ENCODE data around the gene PLSCR4. TPM values are rescaled to one million over a fixed set of nuclear protein-coding genes. Genes with fewer than 3 reads are reported as not detected.

The PLSCR4 gene
- polyA plus RNA-seq, 1 of the 3 experiments (the other 2 are of a cell fraction), result 0.05 TPM

DNA sequence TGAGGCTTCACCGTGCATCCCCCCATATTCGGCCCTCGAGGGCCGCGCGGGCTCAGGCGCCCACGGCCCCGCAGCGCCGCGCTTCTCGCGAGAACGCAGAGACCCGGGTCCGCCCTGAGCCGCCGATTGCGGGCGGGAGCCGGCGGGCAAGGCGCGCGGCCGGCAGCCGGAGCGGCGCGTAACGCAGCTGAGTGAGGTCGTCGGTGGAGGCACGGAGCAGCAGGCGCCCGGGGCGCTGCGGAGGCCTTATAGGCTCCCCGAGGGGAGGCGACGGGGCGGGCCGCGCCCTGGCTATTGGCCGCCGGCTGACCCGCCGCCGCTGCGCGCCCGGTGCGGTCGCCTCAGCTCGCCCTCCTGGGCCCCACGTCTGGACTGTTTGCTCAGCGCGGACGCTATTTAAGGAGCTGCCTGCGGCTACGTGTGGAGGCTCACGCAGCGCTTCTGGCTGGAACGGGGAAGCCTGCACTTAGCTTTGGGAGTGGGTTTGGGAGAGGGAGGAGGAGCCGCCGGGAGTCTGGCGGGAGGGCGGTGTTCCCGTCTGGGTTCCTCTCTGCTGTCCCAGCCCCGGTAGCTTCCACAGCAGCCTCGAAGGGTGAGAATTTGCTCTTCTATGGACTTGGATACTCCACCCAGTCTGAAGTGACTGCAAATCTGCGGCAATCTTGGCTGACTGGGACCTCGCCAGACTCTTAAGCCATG lies 89.8 kb downstream of the PLSCR4 start, which contains the start of gene PLOD2:
Gene PLOD2, minus strand, starts transcription at position 221 of the 699 bp plus-strand sequence. Its CDS starts 195 bp downstream, at position 26.
- peak; percentile 54 for DNase-seq
- H2AFZ ChIP-seq (ENCODE audit: low read depth), result peak within 1 kb of the TSS; percentile 2; the same call in 1 of the 2 replicates
- WGBS (ENCODE audit: low lambda C conversion rate), result 2% methylated on average over 8 of the region's 74 CpGs
- peak within 1 kb of the TSS; percentile 25 to 37; a peak in 3 of 4 replicates for H3K4me3 ChIP-seq (ENCODE audit: low read depth in 2 of 2, low read length in 1 of 2)
- H3K4me1 ChIP-seq (ENCODE audit: control insufficient read depth in 1 of 2, insufficient read depth in 2 of 2, low read depth in 1 of 2, low read length in 1 of 2), result no peaks in the 10 kb centered on the region; a peak in 2 of 4 replicates
- POLR2A ChIA-PET, result no interaction called here
- peak within 1 kb of the TSS; percentile 66 for H3K4me2 ChIP-seq
- H3K9me3 ChIP-seq, result no peaks in the 10 kb centered on the region
- no peak within 1 kb of the TSS; the same call in 1 of the 2 replicates for H3K9ac ChIP-seq
- H3K27ac ChIP-seq (ENCODE audit: low read depth in 2 of 2, low read length in 1 of 2), result no peak within 1 kb of the TSS
- CTCF ChIA-PET, result interaction anchor here (1.6 to 1.8 kb wide), 2 partner anchors 28 to 96 kb away, joined by 5 to 6 read pairs; no protein-coding TSS in a partner anchor
- H3K9me2 ChIP-seq, result no peaks in the 10 kb centered on the region
- peaks cover 4% of the 10 kb centered on the region for H3F3A ChIP-seq (replicated peaks; ENCODE audit: insufficient read depth)
- no peaks in the 10 kb centered on the region for H3K36me3 ChIP-seq (replicated peaks in 1 of 2; ENCODE audit: control insufficient read depth in 1 of 2, insufficient read depth in 2 of 2, low read length in 1 of 2)
- peaks cover 33% of the 10 kb centered on the region for H3K27me3 ChIP-seq (ENCODE audit: insufficient read depth)
- TF ChIP-seq YY1 (IDR thresholded peaks at IDR 0.05; ENCODE audit: low read depth), result no peak
- 0 out of 2 replicates have a peak, but pooled peaks have one; percentile 21 for TF ChIP-seq ZBTB33 (IDR thresholded peaks at IDR 0.05; ENCODE audit: borderline replicate concordance, low read depth)
- no peak for TF ChIP-seq REST (IDR thresholded peaks at IDR 0.05; ENCODE audit: low read depth, low read length)
- TF ChIP-seq, protein P1, sequence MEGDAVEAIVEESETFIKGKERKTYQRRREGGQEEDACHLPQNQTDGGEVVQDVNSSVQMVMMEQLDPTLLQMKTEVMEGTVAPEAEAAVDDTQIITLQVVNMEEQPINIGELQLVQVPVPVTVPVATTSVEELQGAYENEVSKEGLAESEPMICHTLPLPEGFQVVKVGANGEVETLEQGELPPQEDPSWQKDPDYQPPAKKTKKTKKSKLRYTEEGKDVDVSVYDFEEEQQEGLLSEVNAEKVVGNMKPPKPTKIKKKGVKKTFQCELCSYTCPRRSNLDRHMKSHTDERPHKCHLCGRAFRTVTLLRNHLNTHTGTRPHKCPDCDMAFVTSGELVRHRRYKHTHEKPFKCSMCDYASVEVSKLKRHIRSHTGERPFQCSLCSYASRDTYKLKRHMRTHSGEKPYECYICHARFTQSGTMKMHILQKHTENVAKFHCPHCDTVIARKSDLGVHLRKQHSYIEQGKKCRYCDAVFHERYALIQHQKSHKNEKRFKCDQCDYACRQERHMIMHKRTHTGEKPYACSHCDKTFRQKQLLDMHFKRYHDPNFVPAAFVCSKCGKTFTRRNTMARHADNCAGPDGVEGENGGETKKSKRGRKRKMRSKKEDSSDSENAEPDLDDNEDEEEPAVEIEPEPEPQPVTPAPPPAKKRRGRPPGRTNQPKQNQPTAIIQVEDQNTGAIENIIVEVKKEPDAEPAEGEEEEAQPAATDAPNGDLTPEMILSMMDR (IDR thresholded peaks at IDR 0.05), result no peak
- TF ChIP-seq, protein P2, sequence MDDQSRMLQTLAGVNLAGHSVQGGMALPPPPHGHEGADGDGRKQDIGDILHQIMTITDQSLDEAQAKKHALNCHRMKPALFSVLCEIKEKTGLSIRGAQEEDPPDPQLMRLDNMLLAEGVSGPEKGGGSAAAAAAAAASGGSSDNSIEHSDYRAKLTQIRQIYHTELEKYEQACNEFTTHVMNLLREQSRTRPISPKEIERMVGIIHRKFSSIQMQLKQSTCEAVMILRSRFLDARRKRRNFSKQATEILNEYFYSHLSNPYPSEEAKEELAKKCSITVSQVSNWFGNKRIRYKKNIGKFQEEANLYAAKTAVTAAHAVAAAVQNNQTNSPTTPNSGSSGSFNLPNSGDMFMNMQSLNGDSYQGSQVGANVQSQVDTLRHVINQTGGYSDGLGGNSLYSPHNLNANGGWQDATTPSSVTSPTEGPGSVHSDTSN (IDR thresholded peaks at IDR 0.05), result no peak
- TF ChIP-seq FOSL2 (IDR thresholded peaks at IDR 0.05; ENCODE audit: borderline replicate concordance, low read depth), result no peak
- no peak for TF ChIP-seq FOXJ3 (CRISPR knock-in tag; IDR thresholded peaks at IDR 0.05)
- no peak for TF ChIP-seq IRF3 (IDR thresholded peaks at IDR 0.05; ENCODE audit: low read depth, low read length)
- TF ChIP-seq RFX5 (IDR thresholded peaks at IDR 0.05; ENCODE audit: low read length), result no peak
- TF ChIP-seq EZH2phosphoT487 (IDR thresholded peaks at IDR 0.05; ENCODE audit: borderline replicate concordance, low read depth), result no peak
- TF ChIP-seq ELF1 (IDR thresholded peaks at IDR 0.05), result no peak
- TF ChIP-seq EP300 (IDR thresholded peaks at IDR 0.05; ENCODE audit: borderline replicate concordance in 1 of 2, low read depth in 1 of 2, low read length in 1 of 2), result no peak
- no peak for TF ChIP-seq TCF12 (IDR thresholded peaks at IDR 0.05)
- TF ChIP-seq MAX (IDR thresholded peaks at IDR 0.05; ENCODE audit: low read depth), result no peak
- TF ChIP-seq MXI1 (IDR thresholded peaks at IDR 0.05; ENCODE audit: low read depth, low read length), result no peak
- TF ChIP-seq POLR2AphosphoS5 (IDR thresholded peaks at IDR 0.05; ENCODE audit: low read depth, low read length), result no peak
- TF ChIP-seq CHD2 (IDR thresholded peaks at IDR 0.05; ENCODE audit: low read length, partially characterized antibody), result peak; percentile 71
- no peaks in the 10 kb centered on the region for H3K79me2 ChIP-seq (ENCODE audit: insufficient read depth)
- H4K20me1 ChIP-seq (ENCODE audit: insufficient read depth), result no peaks in the 10 kb centered on the region
